ENCODE results near the gene C9orf152. TPM values are rescaled to one million over a fixed set of nuclear protein-coding genes. Genes with fewer than 3 reads are reported as not detected.
A peak's percentile ranks its signal among the peaks of the same experiment; 100 is the strongest.

Gene C9orf152
- total and polyA plus RNA-seq, 12 donors = 0.13 TPM; not detected in 11

- H3K36me3 ChIP-seq (replicated peaks in 1 of 2) = no peaks in the 10 kb centered on the region
- TF ChIP-seq POLR2A (IDR thresholded peaks at IDR 0.05) = no peak
- H3K27ac ChIP-seq = no peak overlapping the region
- H3K27me3 ChIP-seq = no peaks in the 10 kb centered on the region
- H3K4me1 ChIP-seq (replicated peaks in 1 of 2) = no peaks in the 10 kb centered on the region
- 76 to 81% (median 78%) methylated on average over 4 of the region's 4 CpGs for WGBS, 4 donors
- no peaks in the 10 kb centered on the region for H3K9me3 ChIP-seq (replicated peaks in 1 of 3)
- no peak for DNase-seq
- intact Hi-C loops (cut with DNase I) = loop anchor here (5.0 kb wide), 2 partner anchors 38 to 443 kb away; no protein-coding TSS in a partner anchor
- H3K4me3 ChIP-seq = no peak overlapping the region
Observed at GRCh38 chr9:110179734-110180133, 28.2 kb downstream of the C9orf152 start.

- DNase-seq = peak in 1 of 7 donors; percentile 6
- Histone ChIP-seq H3K4me1 (replicated peaks in 1 of 2) (no peaks in the 10 kb centered on the region), H3K36me3 (replicated peaks in 1 of 2) (no peaks in the 10 kb centered on the region), H3K4me3 (no peak overlapping the region), H3K9me3 (replicated peaks in 1 of 3) (no peaks in the 10 kb centered on the region), H3K27ac (no peak overlapping the region), H3K27me3 (no peaks in the 10 kb centered on the region)
- intact Hi-C loops (cut with DNase I) = no loop called here
- 40 to 86% (median 46%) methylated on average over 1 of the region's 1 CpG for WGBS, 4 donors
- TF ChIP-seq, protein P1, sequence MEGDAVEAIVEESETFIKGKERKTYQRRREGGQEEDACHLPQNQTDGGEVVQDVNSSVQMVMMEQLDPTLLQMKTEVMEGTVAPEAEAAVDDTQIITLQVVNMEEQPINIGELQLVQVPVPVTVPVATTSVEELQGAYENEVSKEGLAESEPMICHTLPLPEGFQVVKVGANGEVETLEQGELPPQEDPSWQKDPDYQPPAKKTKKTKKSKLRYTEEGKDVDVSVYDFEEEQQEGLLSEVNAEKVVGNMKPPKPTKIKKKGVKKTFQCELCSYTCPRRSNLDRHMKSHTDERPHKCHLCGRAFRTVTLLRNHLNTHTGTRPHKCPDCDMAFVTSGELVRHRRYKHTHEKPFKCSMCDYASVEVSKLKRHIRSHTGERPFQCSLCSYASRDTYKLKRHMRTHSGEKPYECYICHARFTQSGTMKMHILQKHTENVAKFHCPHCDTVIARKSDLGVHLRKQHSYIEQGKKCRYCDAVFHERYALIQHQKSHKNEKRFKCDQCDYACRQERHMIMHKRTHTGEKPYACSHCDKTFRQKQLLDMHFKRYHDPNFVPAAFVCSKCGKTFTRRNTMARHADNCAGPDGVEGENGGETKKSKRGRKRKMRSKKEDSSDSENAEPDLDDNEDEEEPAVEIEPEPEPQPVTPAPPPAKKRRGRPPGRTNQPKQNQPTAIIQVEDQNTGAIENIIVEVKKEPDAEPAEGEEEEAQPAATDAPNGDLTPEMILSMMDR (IDR thresholded peaks at IDR 0.05) = no peak
- TF ChIP-seq POLR2A (IDR thresholded peaks at IDR 0.05) = no peak
Observed at GRCh38 chr9:110178281-110178680, 29.7 kb downstream of the C9orf152 start.

- Histone ChIP-seq H3K4me3 (no peak overlapping the region), H3K27ac (no peak overlapping the region), H3K27me3 (no peaks in the 10 kb centered on the region), H3K4me1 (replicated peaks in 1 of 2) (no peaks in the 10 kb centered on the region), H3K36me3 (replicated peaks in 1 of 2) (no peaks in the 10 kb centered on the region), H3K9me3 (replicated peaks in 1 of 3) (no peaks in the 10 kb centered on the region)
- intact Hi-C loops (cut with DNase I) = no loop called here
- 81 to 88% (median 87%) methylated on average over 4 of the region's 4 CpGs for WGBS, 4 donors
- TF ChIP-seq, protein P1 (IDR thresholded peaks at IDR 0.05) = no peak
- no peak for TF ChIP-seq POLR2A (IDR thresholded peaks at IDR 0.05)
- DNase-seq = peak in 1 of 7 donors; percentile 7
Observed at GRCh38 chr9:110175275-110175968, 32.5 kb downstream of the C9orf152 start.

DNA sequence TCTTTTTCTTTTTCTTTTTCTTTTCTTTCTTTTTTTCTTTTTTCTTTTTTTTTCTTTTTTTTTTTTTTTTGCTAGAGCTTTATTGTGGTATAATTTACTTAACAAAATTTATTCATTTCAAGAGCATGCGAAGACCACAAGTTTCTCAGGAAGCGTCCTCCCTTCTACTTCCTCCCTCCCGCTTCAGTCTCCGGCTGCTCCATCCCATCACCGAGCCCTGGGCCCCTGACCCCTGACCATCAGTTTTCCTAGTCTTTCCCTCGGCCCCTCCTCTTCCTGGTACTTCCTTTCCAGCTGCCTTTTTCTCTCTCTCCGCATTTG lies 34.7 kb downstream of the C9orf152 start:
- peak in 1 of 7 donors; percentile 23 for DNase-seq
- intact Hi-C loops (cut with DNase I) = no loop called here
- H3K4me3 ChIP-seq = no peak overlapping the region
- H3K27ac ChIP-seq = no peak overlapping the region
- TF ChIP-seq, protein P1 (IDR thresholded peaks at IDR 0.05) = no peak
- no peak for TF ChIP-seq POLR2A (IDR thresholded peaks at IDR 0.05)
- H3K27me3 ChIP-seq = no peaks in the 10 kb centered on the region
- whole genome bisulfite sequencing, 4 donors = 39 to 44% (median 43%) methylated on average over 7 of the region's 7 CpGs
- no peaks in the 10 kb centered on the region for H3K4me1 ChIP-seq (replicated peaks in 1 of 2)
- H3K9me3 ChIP-seq (replicated peaks in 1 of 3) = no peaks in the 10 kb centered on the region
- no peaks in the 10 kb centered on the region for H3K36me3 ChIP-seq (replicated peaks in 1 of 2)

Data from adrenal gland (tissue), 12 donors.